Endothelial cell of umbilical vein (primary cell): ENCODE measurements around the gene CYP4F3. TPM values are rescaled to one million over a fixed set of nuclear protein-coding genes. Genes with fewer than 3 reads are reported as not detected.

Experiments used
- BruUV-seq: library from RNA; stranded (reverse); fragments of 400-500 nt; replicated peaks from 2 replicates; lab custom pipeline; 2021; lab: Mats Ljungman, UMichigan
- CTCF ChIA-PET: fragments of 300-600, 350-600 bp; sonication (Branson Sonifier 250); formaldehyde crosslinking; loops from one replicate; lab custom pipeline; 2021; ENCODE audit warnings: antibody characterized with exemption, inconsistent platforms; lab: Charles Lee
- POLR2A ChIA-PET: fragments of 300-600, 350-600 bp; sonication (Branson Sonifier 250); formaldehyde crosslinking; loops from one replicate; lab custom pipeline; 2021; ENCODE audit warnings: antibody characterized with exemption, inconsistent platforms; lab: Charles Lee
- DNase-seq: peaks from one replicate; pipeline ENCODE4 v3.0.0-alpha.2; 2011; ENCODE audit warnings: low read depth, low spot score
- FAIRE-seq: peaks from 2 replicates; lab custom pipeline; 2011; peaks lifted over from hg19 to GRCh38; lab: Jason Lieb, UNC
- H2AFZ ChIP-seq: 2 replicates; pipeline ENCODE4 v1.6.0; 2012; ENCODE audit warnings: low read depth, low read length, control low read depth, inconsistent platforms
- H3K27ac ChIP-seq: 2 replicates; pipeline ENCODE4 v1.5.1; 2011; ENCODE audit warnings: low read depth, mild to moderate bottlenecking, control low read depth, low read length, moderate library complexity; ENCODE audit not compliant: insufficient read depth
- H3K27me3 ChIP-seq, 2 experiments: 2 replicates each; pipeline versions ENCODE4 v1.6.0 to v1.6.1; 2011; ENCODE audit warnings: low read length in 2 of 2, mixed read lengths in 1 of 2; ENCODE audit not compliant: control insufficient read depth in 2 of 2, insufficient read depth in 2 of 2
- H3K36me3 ChIP-seq, 2 experiments: 2 replicates in 1 of 2; 3 replicates in 1 of 2; pipeline ENCODE4 v1.5.1; 2011; ENCODE audit warnings: low read length in 2 of 2, mild to moderate bottlenecking in 1 of 2, moderate library complexity in 1 of 2; ENCODE audit not compliant: control insufficient read depth in 2 of 2, insufficient read depth in 2 of 2; ENCODE audit errors: extremely low read depth in 1 of 2
- H3K4me1 ChIP-seq: 3 replicates; pipeline ENCODE4 v1.5.1; 2011; ENCODE audit warnings: mild to moderate bottlenecking, low read length; ENCODE audit not compliant: control insufficient read depth, insufficient read depth; ENCODE audit errors: extremely low read depth
- H3K4me2 ChIP-seq: 2 replicates; pipeline ENCODE4 v1.6.1; 2011; ENCODE audit warnings: low read length, control low read depth, mixed read lengths; ENCODE audit not compliant: insufficient read depth
- H3K4me3 ChIP-seq, 3 experiments: fragments of 200-600 bp in 1 of 3; sonication (generic), shearing (Covaris generic) in 1 of 3; replicated peaks in 1 of 3; 2 replicates each; pipeline ENCODE4 v1.5.1; 2011 to 2016; ENCODE audit warnings: control low read depth in 3 of 3, low read length in 3 of 3, mild to moderate bottlenecking in 2 of 3, inconsistent platforms in 1 of 3, low read depth in 1 of 3, moderate library complexity in 1 of 3; ENCODE audit not compliant: insufficient read depth in 1 of 3
- H3K79me2 ChIP-seq: 2 replicates; pipeline ENCODE4 v1.6.0; 2012; ENCODE audit warnings: low read length, inconsistent platforms; ENCODE audit not compliant: control insufficient read depth, insufficient read depth
- H3K9ac ChIP-seq: replicated peaks from 2 replicates; pipeline ENCODE3; 2011; ENCODE audit warnings: low read length, control low read depth; ENCODE audit not compliant: insufficient read depth; ENCODE audit errors: extremely low read depth
- H3K9me1 ChIP-seq: replicated peaks from 3 replicates; pipeline ENCODE4 v1.6.0; 2011; ENCODE audit warnings: mild to moderate bottlenecking, low read length; ENCODE audit not compliant: control insufficient read depth, insufficient read depth; ENCODE audit errors: extremely low read depth
- H3K9me3 ChIP-seq: replicated peaks from 2 replicates; pipeline ENCODE4 v1.5.1; 2012; ENCODE audit warnings: low read length, inconsistent platforms; ENCODE audit not compliant: control insufficient read depth, insufficient read depth
- H4K20me1 ChIP-seq: replicated peaks from 2 replicates; pipeline ENCODE3; 2011; ENCODE audit warnings: mild to moderate bottlenecking, low read length; ENCODE audit not compliant: control insufficient read depth, insufficient read depth; ENCODE audit errors: extremely low read depth
- EZH2 ChIP-seq: IDR thresholded peaks from 2 replicates; pipeline ENCODE4 v1.6.1; 2012; ENCODE audit warnings: borderline replicate concordance, low read depth, mild to moderate bottlenecking, moderate library complexity, low read length, inconsistent platforms; ENCODE audit not compliant: severe bottlenecking
- FOS ChIP-seq: IDR thresholded peaks from 2 replicates; pipeline ENCODE4 v1.6.1; 2011; ENCODE audit warnings: mild to moderate bottlenecking, low read length, moderate library complexity, borderline replicate concordance; ENCODE audit not compliant: insufficient read depth
- GATA2 ChIP-seq: IDR thresholded peaks from 2 replicates; pipeline ENCODE4 v1.7.0; 2011; ENCODE audit warnings: low read depth, mild to moderate bottlenecking, moderate library complexity, mixed read lengths, low read length; ENCODE audit not compliant: insufficient read length, insufficient read depth
- JUN ChIP-seq: IDR thresholded peaks from 2 replicates; pipeline ENCODE4 v1.6.1; 2011; ENCODE audit warnings: borderline replicate concordance, low read depth; ENCODE audit not compliant: insufficient read length, insufficient read depth
- MYC ChIP-seq: IDR thresholded peaks from one replicate; pipeline ENCODE4 v1.6.1; 2011; ENCODE audit warnings: mild to moderate bottlenecking, low read depth, low read length
- POLR2A ChIP-seq: IDR thresholded peaks from 2 replicates; pipeline ENCODE4 v1.6.1; 2012; ENCODE audit warnings: low read depth, mild to moderate bottlenecking, control low read depth, low read length
- POLR2AphosphoS5 ChIP-seq: IDR thresholded peaks from 2 replicates; pipeline ENCODE4 v1.6.1; 2012; ENCODE audit warnings: low read depth, mild to moderate bottlenecking, control low read depth, low read length, moderate library complexity; ENCODE audit not compliant: insufficient read depth
- dilution Hi-C: fragments of 300-500 bp; cut with MboI; formaldehyde crosslinking; loops from one replicate; pipeline ENCODE4 v1.15.0; 2019; ENCODE audit warnings: low sequenced_read_pairs; ENCODE audit not compliant: extremely low pct_ligation_motif_present
- intact Hi-C: fragments of 100-400 bp; cut with micrococcal nuclease; formaldehyde crosslinking; loops from one replicate; pipeline ENCODE4 v1.10.0; 2022
- polyA plus RNA-seq, 4 experiments: library from polyadenylated mRNA; depleted of rRNA in 3 of 4; stranded (reverse) in 3 of 4; unstranded in 1 of 4; fragments of >200 nt; gene quantifications; 2 replicates each; pipeline versions ENCODE4 v1.2.1 to v1.2.3, GENCODE V29; 2011 to 2012; ENCODE audit warnings: missing spikeins in 1 of 4
- total RNA-seq: library from RNA; stranded (reverse); gene quantifications from 2 replicates; pipeline ENCODE4 v1.2.3, GENCODE V29; 2021
- TF ChIP-seq, protein P1 (sequence below), 2 donors: IDR thresholded peaks; 1 replicate in 1 of 2; 2 replicates in 1 of 2; pipeline ENCODE4 v1.5.1; 2011; ENCODE audit warnings: low read length in 2 of 2, mild to moderate bottlenecking in 2 of 2, moderate library complexity in 2 of 2, control low read depth in 1 of 2, inconsistent platforms in 1 of 2, low read depth in 1 of 2; ENCODE audit not compliant: insufficient read depth in 1 of 2; ENCODE audit errors: extremely low read depth in 1 of 2
- TF ChIP-seq, protein P2 (sequence below): IDR thresholded peaks from 2 replicates; pipeline ENCODE4 v1.6.1; 2011; ENCODE audit not compliant: insufficient read depth, insufficient read length

Gene CYP4F3
- total and polyA plus RNA-seq, 2 donors (not counting 3 experiments of a cell fraction or from before 2014, with no cell fraction given), result not detected

DNA sequence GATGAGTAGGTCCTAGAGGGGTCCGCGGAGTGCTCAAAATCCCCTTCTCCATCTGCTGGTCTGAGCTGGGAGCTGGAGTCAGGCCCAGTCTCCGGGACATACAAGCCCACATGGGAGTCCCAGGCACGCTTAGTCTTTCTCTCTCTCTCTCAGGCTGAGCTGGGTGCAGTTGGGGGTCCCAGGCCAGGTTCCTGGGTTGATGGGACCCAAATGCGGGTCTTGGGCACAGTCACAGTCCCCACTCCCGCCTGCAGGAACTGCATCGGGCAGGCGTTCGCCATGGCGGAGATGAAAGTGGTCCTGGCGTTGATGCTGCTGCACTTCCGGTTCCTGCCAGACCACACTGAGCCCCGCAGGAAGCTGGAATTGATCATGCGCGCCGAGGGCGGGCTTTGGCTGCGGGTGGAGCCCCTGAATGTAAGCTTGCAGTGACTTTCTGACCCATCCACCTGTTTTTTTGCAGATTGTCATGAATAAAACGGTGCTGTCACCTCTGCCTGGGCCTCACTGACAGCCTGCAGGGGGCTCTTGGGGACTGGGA, 56.0 kb downstream of the CYP4F3 start:
- H3K27ac ChIP-seq, result no peak overlapping the region
- H3K9me1 ChIP-seq, result no peaks in the 10 kb centered on the region
- no peaks in the 10 kb centered on the region for H3K36me3 ChIP-seq
- H3K4me3 ChIP-seq, result no peak overlapping the region
- TF ChIP-seq JUN (no peak), GATA2 (no peak), FOS (no peak), POLR2AphosphoS5 (no peak), EZH2 (no peak), POLR2A (no peak), MYC (no peak)
- TF ChIP-seq, protein P1, sequence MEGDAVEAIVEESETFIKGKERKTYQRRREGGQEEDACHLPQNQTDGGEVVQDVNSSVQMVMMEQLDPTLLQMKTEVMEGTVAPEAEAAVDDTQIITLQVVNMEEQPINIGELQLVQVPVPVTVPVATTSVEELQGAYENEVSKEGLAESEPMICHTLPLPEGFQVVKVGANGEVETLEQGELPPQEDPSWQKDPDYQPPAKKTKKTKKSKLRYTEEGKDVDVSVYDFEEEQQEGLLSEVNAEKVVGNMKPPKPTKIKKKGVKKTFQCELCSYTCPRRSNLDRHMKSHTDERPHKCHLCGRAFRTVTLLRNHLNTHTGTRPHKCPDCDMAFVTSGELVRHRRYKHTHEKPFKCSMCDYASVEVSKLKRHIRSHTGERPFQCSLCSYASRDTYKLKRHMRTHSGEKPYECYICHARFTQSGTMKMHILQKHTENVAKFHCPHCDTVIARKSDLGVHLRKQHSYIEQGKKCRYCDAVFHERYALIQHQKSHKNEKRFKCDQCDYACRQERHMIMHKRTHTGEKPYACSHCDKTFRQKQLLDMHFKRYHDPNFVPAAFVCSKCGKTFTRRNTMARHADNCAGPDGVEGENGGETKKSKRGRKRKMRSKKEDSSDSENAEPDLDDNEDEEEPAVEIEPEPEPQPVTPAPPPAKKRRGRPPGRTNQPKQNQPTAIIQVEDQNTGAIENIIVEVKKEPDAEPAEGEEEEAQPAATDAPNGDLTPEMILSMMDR (IDR thresholded peaks at IDR 0.05; ENCODE audit: extremely low read depth in 1 of 2, insufficient read depth in 1 of 2, low read depth in 1 of 2, low read length in 2 of 2), result no peak
- TF ChIP-seq, protein P2, sequence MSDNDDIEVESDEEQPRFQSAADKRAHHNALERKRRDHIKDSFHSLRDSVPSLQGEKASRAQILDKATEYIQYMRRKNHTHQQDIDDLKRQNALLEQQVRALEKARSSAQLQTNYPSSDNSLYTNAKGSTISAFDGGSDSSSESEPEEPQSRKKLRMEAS, result no peak
- H3K9me3 ChIP-seq, result no peaks in the 10 kb centered on the region
- no peaks in the 10 kb centered on the region for H4K20me1 ChIP-seq
- no peaks in the 10 kb centered on the region for H3K27me3 ChIP-seq
- no peaks in the 10 kb centered on the region for H3K79me2 ChIP-seq
- dilution Hi-C loops (no loop called here), intact Hi-C loops (no loop called here)
- H3K4me2 ChIP-seq, result no peak overlapping the region
- no peaks in the 10 kb centered on the region for H3K4me1 ChIP-seq
- no peak for DNase-seq
- POLR2A ChIA-PET, result no interaction called here
- FAIRE-seq, result no peak
- H2AFZ ChIP-seq, result no peak overlapping the region
- CTCF ChIA-PET, result no interaction called here
- BruUV-seq, result no TSS peak
- H3K9ac ChIP-seq, result no peak overlapping the region
